Muscle layer of colon (tissue), 2 donors: Measurements from ENCODE around the gene RPL10A.
"Not testable (repeated sequence)": the region's sequence is repeated elsewhere in the genome, so short reads cannot be mapped to it uniquely, and the experiment has no call there.

Experiments used
- H3K27ac ChIP-seq: one replicate; pipeline ENCODE4 v1.7.0; 2013; ENCODE audit warnings: low read depth, mild to moderate bottlenecking, low read length, moderate library complexity
- H3K27me3 ChIP-seq, 2 donors: one replicate each; pipeline ENCODE4 v1.7.0; 2013; ENCODE audit warnings: low read length in 2 of 2, mild to moderate bottlenecking in 2 of 2; ENCODE audit not compliant: insufficient read depth in 2 of 2, control insufficient read depth in 1 of 2
- H3K36me3 ChIP-seq: one replicate; pipeline ENCODE4 v1.7.0; 2013; ENCODE audit warnings: mild to moderate bottlenecking, low read length; ENCODE audit not compliant: insufficient read depth
- H3K4me1 ChIP-seq: one replicate; pipeline ENCODE4 v1.7.0; 2013; ENCODE audit warnings: mild to moderate bottlenecking, low read length; ENCODE audit not compliant: insufficient read depth
- H3K4me3 ChIP-seq, 2 donors: one replicate each; pipeline ENCODE4 v1.7.0; 2013; ENCODE audit warnings: low read length in 2 of 2, low read depth in 1 of 2, mild to moderate bottlenecking in 1 of 2, moderate library complexity in 1 of 2
- H3K9ac ChIP-seq: one replicate; pipeline ENCODE4 v1.7.0; 2013; ENCODE audit warnings: low read length
- H3K9me3 ChIP-seq: one replicate; pipeline ENCODE4 v1.7.0; 2013; ENCODE audit warnings: mild to moderate bottlenecking, low read length
- donor health status: abdominal sarcoma.
- donor health status: Adenocarcinoma of cecum.

Gene RPL10A

GRCh38 chr6:35468181-35468979 lies at the start of gene RPL10A:
RPL10A (plus strand) TSS chr6:35468401; CDS start chr6:35468435, 34 bp downstream.
- H3K27me3 ChIP-seq: no peaks in the 10 kb centered on the region
- H3K9ac ChIP-seq: peak within 1 kb of the TSS; percentile 91
- peak within 1 kb of the TSS; percentile 93 for H3K27ac ChIP-seq
- peaks cover 29% of the 10 kb centered on the region for H3K4me1 ChIP-seq
- peaks cover 35% of the 10 kb centered on the region for H3K36me3 ChIP-seq
- peak within 1 kb of the TSS; percentile 75 to 80 for H3K4me3 ChIP-seq
- H3K9me3 ChIP-seq: no peaks in the 10 kb centered on the region

- Histone ChIP-seq H3K4me1 (peaks cover 12% of the 10 kb centered on the region), H3K27ac (no peak overlapping the region), H3K36me3 (peaks cover 28% of the 10 kb centered on the region), H3K9me3 (no peaks in the 10 kb centered on the region), H3K9ac (no peak overlapping the region), H3K27me3 (no peaks in the 10 kb centered on the region), H3K4me3 (no peak overlapping the region)
These were observed 48.8 kb upstream of the RPL10A start for GRCh38 chr6:35419417-35419816.

GRCh38 chr6:35419961-35420360 lies 48.2 kb upstream of the RPL10A start:
- H3K27me3 ChIP-seq: no peaks in the 10 kb centered on the region
- H3K4me3 ChIP-seq: no peak overlapping the region
- H3K9me3 ChIP-seq: no peaks in the 10 kb centered on the region
- peaks cover 31% of the 10 kb centered on the region for H3K36me3 ChIP-seq
- H3K4me1 ChIP-seq: peaks cover 7% of the 10 kb centered on the region
- no peak overlapping the region for H3K9ac ChIP-seq
- H3K27ac ChIP-seq: no peak overlapping the region

- Histone ChIP-seq H3K9me3 (no peaks in the 10 kb centered on the region), H3K4me1 (no peaks in the 10 kb centered on the region), H3K4me3 (no peak overlapping the region), H3K27ac (no peak overlapping the region), H3K9ac (no peak overlapping the region), H3K27me3 (no peaks in the 10 kb centered on the region), H3K36me3 (peaks cover 39% of the 10 kb centered on the region)
These were observed 42.9 kb upstream of the RPL10A start for GRCh38 chr6:35425284-35425683.

GRCh38 chr6:35426074-35426473 lies 42.1 kb upstream of the RPL10A start:
- no peaks in the 10 kb centered on the region for H3K9me3 ChIP-seq
- peaks cover 39% of the 10 kb centered on the region for H3K36me3 ChIP-seq
- H3K27ac ChIP-seq: no peak overlapping the region
- no peak overlapping the region for H3K4me3 ChIP-seq
- H3K27me3 ChIP-seq: no peaks in the 10 kb centered on the region
- no peaks in the 10 kb centered on the region for H3K4me1 ChIP-seq
- H3K9ac ChIP-seq: no peak overlapping the region

GRCh38 chr6:35427435-35427834 lies 40.8 kb upstream of the RPL10A start:
- Histone ChIP-seq H3K4me1 (no peaks in the 10 kb centered on the region), H3K9ac (no peak overlapping the region), H3K4me3 (no peak overlapping the region), H3K9me3 (no peaks in the 10 kb centered on the region), H3K27me3 (no peaks in the 10 kb centered on the region), H3K36me3 (peaks cover 30% of the 10 kb centered on the region), H3K27ac (no peak overlapping the region)

- H3K9me3 ChIP-seq: no peaks in the 10 kb centered on the region
- H3K36me3 ChIP-seq: peaks cover 27% of the 10 kb centered on the region
- H3K9ac ChIP-seq: no peak overlapping the region
- no peaks in the 10 kb centered on the region for H3K4me1 ChIP-seq
- H3K27me3 ChIP-seq: no peaks in the 10 kb centered on the region
- no peak overlapping the region for H3K27ac ChIP-seq
- no peak overlapping the region for H3K4me3 ChIP-seq
These were observed 40.3 kb upstream of the RPL10A start for GRCh38 chr6:35427851-35428321.

- H3K9ac ChIP-seq: no peak overlapping the region
- H3K4me3 ChIP-seq: no peak overlapping the region
- no peaks in the 10 kb centered on the region for H3K4me1 ChIP-seq
- no peaks in the 10 kb centered on the region for H3K9me3 ChIP-seq
- H3K36me3 ChIP-seq: peaks cover 26% of the 10 kb centered on the region
- no peaks in the 10 kb centered on the region for H3K27me3 ChIP-seq
- H3K27ac ChIP-seq: no peak overlapping the region
These were observed 39.6 kb upstream of the RPL10A start for GRCh38 chr6:35428421-35429149.

- no peaks in the 10 kb centered on the region for H3K9me3 ChIP-seq
- no peak overlapping the region for H3K4me3 ChIP-seq
- H3K27me3 ChIP-seq: no peaks in the 10 kb centered on the region
- H3K36me3 ChIP-seq: peaks cover 17% of the 10 kb centered on the region
- H3K9ac ChIP-seq: no peak overlapping the region
- no peak overlapping the region for H3K27ac ChIP-seq
- no peaks in the 10 kb centered on the region for H3K4me1 ChIP-seq
These were observed 38.7 kb upstream of the RPL10A start for GRCh38 chr6:35429463-35429862.

GRCh38 chr6:35432291-35432690 lies 35.9 kb upstream of the RPL10A start:
- Histone ChIP-seq H3K9me3 (no peaks in the 10 kb centered on the region), H3K27ac (no peak overlapping the region), H3K4me1 (peaks cover 8% of the 10 kb centered on the region), H3K4me3 (no peak overlapping the region), H3K9ac (no peak overlapping the region), H3K36me3 (no peaks in the 10 kb centered on the region), H3K27me3 (no peaks in the 10 kb centered on the region)

- H3K4me1 ChIP-seq, H3K36me3 ChIP-seq, H3K27me3 ChIP-seq, H3K4me3 ChIP-seq, H3K9me3 ChIP-seq, H3K27ac ChIP-seq, H3K9ac ChIP-seq: not testable (repeated sequence)
These were observed 35.5 kb upstream of the RPL10A start for GRCh38 chr6:35432702-35433101.
